HG02571 (cell line): Measurements from ENCODE around the gene ZFP69.

Experiments
- ATAC-seq: cut with Tn5 transposase; IDR thresholded peaks from one replicate; pipeline ENCODE4 v1.9.1; 2021; ENCODE audit warnings: mild to moderate bottlenecking, moderate library complexity; ENCODE audit not compliant: unreplicated experiment

ZFP69 gene

GRCh38 chr1:40507973-40508372 is 30.9 kb downstream of the ZFP69 start:
- no peak for ATAC-seq

GRCh38 chr1:40508375-40509341 is 31.6 kb downstream of the ZFP69 start, which contains the start of gene EXO5:
Gene EXO5, plus strand, starts transcription at chr1:40508767. Its CDS starts 5,778 bp downstream, at chr1:40514545.
- no peak for ATAC-seq

- no peak for ATAC-seq
Observed at GRCh38 chr1:40519517-40519916, 42.4 kb downstream of the ZFP69 start.

- ATAC-seq, result peak; percentile 11
Observed at GRCh38 chr1:40530735-40531380, 53.8 kb downstream of the ZFP69 start.

GRCh38 chr1:40531381-40532061 is 54.4 kb downstream of the ZFP69 start, which contains the start of gene ZNF684:
Gene ZNF684, plus strand, starts transcription at chr1:40531637. Its CDS starts 1,530 bp downstream, at chr1:40533167.
- peak; percentile 94 for ATAC-seq

GRCh38 chr1:40532062-40532389 is 54.9 kb downstream of the ZFP69 start:
- ATAC-seq, result no peak

- ATAC-seq, result no peak
Observed at GRCh38 chr1:40532844-40533424, 55.8 kb downstream of the ZFP69 start.

- no peak for ATAC-seq
Observed at GRCh38 chr1:40534589-40534988, 57.5 kb downstream of the ZFP69 start.

- no peak for ATAC-seq
Observed at GRCh38 chr1:40535732-40536131, 58.6 kb downstream of the ZFP69 start.

GRCh38 chr1:40539338-40539737 is 62.2 kb downstream of the ZFP69 start:
- ATAC-seq, result no peak
